GM12878 (cell line): ENCODE results near the gene SP2. TPM values are rescaled to one million over a fixed set of nuclear protein-coding genes. Genes with fewer than 3 reads are reported as not detected.

ENCODE experiments used
- BHLHE40 ChIP-seq, 2 experiments: fragments of 450-650 bp in 1 of 2; IDR thresholded peaks; 2 replicates each; pipeline ENCODE4 v1.6.1; 2011 to 2017; ENCODE audit warnings: low read depth in 2 of 2, borderline replicate concordance in 1 of 2, improper control_type of control experiment in 1 of 2, low read length in 1 of 2, mild to moderate bottlenecking in 1 of 2
- E2F4 ChIP-seq: IDR thresholded peaks from 2 replicates; pipeline ENCODE4 v1.6.1; 2012; ENCODE audit warnings: low read depth, low read length, improper control_type of control experiment
- EED ChIP-seq: sonication (generic); IDR thresholded peaks from 2 replicates; pipeline ENCODE4 v1.6.1; 2016; ENCODE audit warnings: antibody characterized with exemption, low read depth
- GABPA ChIP-seq: IDR thresholded peaks from 2 replicates; pipeline ENCODE4 v1.6.1; 2014; ENCODE audit warnings: antibody characterized with exemption, low read depth, mild to moderate bottlenecking, inconsistent platforms
- HDAC6 ChIP-seq: fragments of 200-600 bp; sonication (generic); IDR thresholded peaks from one replicate; pipeline ENCODE4 v1.8.0; 2017; ENCODE audit warnings: antibody characterized with exemption; ENCODE audit not compliant: unreplicated experiment
- HSF1 ChIP-seq: fragments of 150-350 bp; IDR thresholded peaks from 2 replicates; pipeline ENCODE4 v1.6.1; 2014; ENCODE audit warnings: mild to moderate bottlenecking, low read depth, low read length
- PBX3 ChIP-seq: IDR thresholded peaks from 2 replicates; pipeline ENCODE4 v1.6.1; 2011; ENCODE audit warnings: mild to moderate bottlenecking, low read depth, low read length, moderate library complexity; ENCODE audit not compliant: insufficient replicate concordance
- RAD51 ChIP-seq: fragments of 450-650 bp; IDR thresholded peaks from 2 replicates; pipeline ENCODE4 v1.6.1; 2016; ENCODE audit warnings: moderate library complexity, mild to moderate bottlenecking, inconsistent platforms
- RFX5 ChIP-seq: IDR thresholded peaks from 2 replicates; pipeline ENCODE4 v1.6.1; 2011; ENCODE audit warnings: low read depth, low read length, improper control_type of control experiment
- SMARCA5 ChIP-seq: fragments of 450-650 bp; IDR thresholded peaks from 2 replicates; pipeline ENCODE4 v1.6.1; 2017; ENCODE audit warnings: mild to moderate bottlenecking
- SREBF1 ChIP-seq: IDR thresholded peaks from 2 replicates; pipeline ENCODE4 v1.6.1; 2012; ENCODE audit warnings: mild to moderate bottlenecking, low read length
- TAF1 ChIP-seq: IDR thresholded peaks from 2 replicates; pipeline ENCODE4 v1.6.1; 2011; ENCODE audit warnings: mild to moderate bottlenecking, low read depth, low read length, borderline replicate concordance
- TBL1XR1 ChIP-seq: IDR thresholded peaks from 2 replicates; pipeline ENCODE4 v1.6.1; 2012; ENCODE audit warnings: low read depth, low read length, improper control_type of control experiment
- ZNF384 ChIP-seq: IDR thresholded peaks from 2 replicates; pipeline ENCODE4 v1.6.1; 2012; ENCODE audit warnings: low read depth, mild to moderate bottlenecking, low read length, improper control_type of control experiment, borderline replicate concordance
- ZNF622 ChIP-seq: fragments of 450-650 bp; IDR thresholded peaks from 2 replicates; pipeline ENCODE4 v1.6.1; 2017; ENCODE audit warnings: mild to moderate bottlenecking, inconsistent platforms
- polyA plus RNA-seq, 11 experiments: library from polyadenylated mRNA; depleted of rRNA in 4 of 11; unstranded in 6 of 11; stranded (reverse) in 5 of 11; fragments of >200 nt; fragmentation: Nextera tagmentation in 4 of 11; fragmentation: Illumina TruSeq in 1 of 11; extraction: Ambion mirVana in 4 of 11; extraction: Trizol in 1 of 11; gene quantifications; 1 replicate in 1 of 11; 2 replicates in 10 of 11; pipeline versions ENCODE4 v1.2.1 to v1.2.3, GENCODE V29; 2011 to 2016; ENCODE audit warnings: inconsistent platforms in 2 of 11, missing spikeins in 2 of 11, low read depth in 1 of 11
- total RNA-seq, 4 experiments: library from RNA; depleted of rRNA in 3 of 4; stranded (reverse); fragments of >200 nt in 3 of 4; fragmentation: Illumina TruSeq in 1 of 4; extraction: Trizol in 1 of 4; gene quantifications; 2 replicates each; pipeline versions ENCODE4 v1.2.1 to v1.2.3, GENCODE V29; 2013 to 2021

The SP2 gene
- total and polyA plus RNA-seq, 10 of the 15 experiments (the other 5 are each of a cell fraction or from before 2014, with no cell fraction given) = 1.2 to 19.1 (median 4.8) TPM

GRCh38 chr17:47905221-47905733, 9.2 kb downstream of the SP2 start (continued):
- TF ChIP-seq PBX3 (no peak), E2F4 (no peak), EED (no peak), RAD51 (no peak), TAF1 (no peak), TBL1XR1 (no peak), RFX5 (no peak), SMARCA5 (no peak), HSF1 (no peak), ZNF622 (no peak), ZNF384 (no peak), SREBF1 (no peak), HDAC6 (no peak), GABPA (no peak), BHLHE40 (IDR thresholded peaks at IDR 0.05; ENCODE audit: borderline replicate concordance in 1 of 2, low read depth in 2 of 2, low read length in 1 of 2) (no peak)
